Mononuclear cell (primary cell): ENCODE data around the gene CRYGD. TPM values are rescaled to one million over a fixed set of nuclear protein-coding genes. Genes with fewer than 3 reads are reported as not detected.

Experiments used
- H3K27me3 ChIP-seq: 2 replicates; pipeline ENCODE4 v1.6.0; 2011; ENCODE audit warnings: low read length, control low read depth; ENCODE audit not compliant: insufficient read depth
- H3K4me1 ChIP-seq: 2 replicates; pipeline ENCODE4 v1.5.1; 2011; ENCODE audit warnings: mild to moderate bottlenecking, low read length, control low read depth; ENCODE audit not compliant: insufficient read depth
- H3K4me3 ChIP-seq: 2 replicates; pipeline ENCODE4 v1.5.1; 2011; ENCODE audit warnings: mild to moderate bottlenecking, low read length, moderate library complexity
- H3K9me3 ChIP-seq: 2 replicates; pipeline ENCODE4 v1.5.1; 2011; ENCODE audit warnings: low read depth, mild to moderate bottlenecking, control low read depth, low read length
- total RNA-seq: library from RNA; depleted of rRNA; stranded (reverse); fragments of >200 nt; gene quantifications from one replicate; pipeline ENCODE4 v1.2.3, GENCODE V29; 2012

The CRYGD gene
- total RNA-seq, 1 donor = not detected

GRCh38 chr2:208074610-208075356 lies 49.5 kb downstream of the CRYGD start:
- H3K4me1 ChIP-seq = no peaks in the 10 kb centered on the region
- no peaks in the 10 kb centered on the region for H3K27me3 ChIP-seq
- no peak overlapping the region for H3K4me3 ChIP-seq
- no peaks in the 10 kb centered on the region for H3K9me3 ChIP-seq

- Histone ChIP-seq H3K4me1 (no peaks in the 10 kb centered on the region), H3K4me3 (no peak overlapping the region), H3K9me3 (no peaks in the 10 kb centered on the region), H3K27me3 (no peaks in the 10 kb centered on the region)
Observed at GRCh38 chr2:208072250-208072892, 52.0 kb downstream of the CRYGD start.

Other genes with a start within 250 kb of the CRYGD start
- gene PLEKHM3, start 99.0 kb downstream of the CRYGD start, total RNA-seq = 22.7 TPM
- not detected for gene CRYGC, start 5.3 kb upstream of the CRYGD start, total RNA-seq
- gene CRYGB, start 21.6 kb upstream of the CRYGD start, total RNA-seq = not detected
- gene CRYGA, start 39.1 kb upstream of the CRYGD start, total RNA-seq = not detected
- not detected for gene C2orf80, start 65.5 kb upstream of the CRYGD start, total RNA-seq
- 6.7 TPM for gene IDH1, start 130.5 kb upstream of the CRYGD start, total RNA-seq
- 59.6 TPM for gene PIKFYVE, start 141.7 kb upstream of the CRYGD start, total RNA-seq